ENCODE measurements around the gene AGAP1. TPM values are rescaled to one million over a fixed set of nuclear protein-coding genes. Genes with fewer than 3 reads are reported as not detected.

Gene AGAP1
- total RNA-seq, 1 experiment from 2014 or later = 25.8 TPM

- Histone ChIP-seq H3K23ac (ENCODE audit: insufficient read length, low read depth, low read length) (no peak overlapping the region), H3K4me1 (ENCODE audit: insufficient read depth, low read length) (peaks cover 7% of the 10 kb centered on the region; the same call in 1 of the 2 replicates), H3K9me3 (ENCODE audit: control insufficient read depth, low read depth, low read length) (no peaks in the 10 kb centered on the region), H4K8ac (replicated peaks; ENCODE audit: insufficient read length, low read depth, low read length) (no peak overlapping the region), H2BK120ac (ENCODE audit: low read depth, low read length, poor library complexity, severe bottlenecking) (no peak overlapping the region), H4K5ac (ENCODE audit: insufficient read length, low read depth, low read length) (no peak overlapping the region), H3K27me3 (ENCODE audit: insufficient read depth, low read length) (no peaks in the 10 kb centered on the region), H2BK20ac (ENCODE audit: low read depth, low read length, poor library complexity, severe bottlenecking) (no peak overlapping the region), H2BK5ac (ENCODE audit: insufficient read length, low read length) (no peak overlapping the region), H2BK12ac (ENCODE audit: insufficient read length, low read depth, low read length) (no peak overlapping the region), H2AK5ac (ENCODE audit: insufficient read length, low read length) (no peak overlapping the region), H3K56ac (ENCODE audit: insufficient read length, low read depth, low read length) (no peak overlapping the region), H4K91ac (ENCODE audit: insufficient read length, low read depth, low read length) (no peak overlapping the region), H3K23me2 (ENCODE audit: insufficient read length, low read depth, low read length, poor library complexity, severe bottlenecking) (no peaks in the 10 kb centered on the region), H3K4ac (ENCODE audit: low read depth, low read length) (no peak overlapping the region), H3K9ac (ENCODE audit: extremely low read depth, insufficient read length, low read length) (no peak overlapping the region), H3K79me1 (ENCODE audit: insufficient read depth, low read depth, low read length, poor library complexity, severe bottlenecking) (no peaks in the 10 kb centered on the region), H2BK15ac (ENCODE audit: low read depth, low read length) (no peak overlapping the region), H3K14ac (ENCODE audit: insufficient read depth, low read length) (no peak overlapping the region; the same call in 1 of the 2 replicates), H3T11ph (ENCODE audit: low read length) (no peak overlapping the region), H2AFZ (ENCODE audit: low read length) (no peak overlapping the region), H3K79me2 (ENCODE audit: insufficient read depth, low read length) (no peaks in the 10 kb centered on the region), H3K18ac (ENCODE audit: insufficient read length, low read depth, low read length) (no peak overlapping the region), H4K20me1 (ENCODE audit: control insufficient read depth, insufficient read depth, insufficient read length) (no peaks in the 10 kb centered on the region), H3K4me2 (ENCODE audit: insufficient read depth, insufficient read length, low read length) (no peak overlapping the region), H3K27ac (ENCODE audit: insufficient read length, low read depth, low read length) (no peak overlapping the region)
- no CpG with 5 or more reads among the region's 8 CpGs for WGBS (ENCODE audit: extremely low coverage, insufficient read length, low lambda C conversion rate)
- H3K9me3 Mint-ChIP-seq = no peaks in the 10 kb centered on the region
- H3K4me3 Mint-ChIP-seq = no peak overlapping the region
- peak overlapping the region in 1 of 3 experiments; percentile 62; a peak in 1 of 7 replicates for H3K27ac Mint-ChIP-seq
- no peak for DNase-seq
- H3K27me3 Mint-ChIP-seq (ENCODE audit: low read depth) = no peaks in the 10 kb centered on the region
- peaks cover 13 to 17% of the 10 kb centered on the region in 2 experiments for H3K4me1 Mint-ChIP-seq
- TF ChIP-seq, protein P1, sequence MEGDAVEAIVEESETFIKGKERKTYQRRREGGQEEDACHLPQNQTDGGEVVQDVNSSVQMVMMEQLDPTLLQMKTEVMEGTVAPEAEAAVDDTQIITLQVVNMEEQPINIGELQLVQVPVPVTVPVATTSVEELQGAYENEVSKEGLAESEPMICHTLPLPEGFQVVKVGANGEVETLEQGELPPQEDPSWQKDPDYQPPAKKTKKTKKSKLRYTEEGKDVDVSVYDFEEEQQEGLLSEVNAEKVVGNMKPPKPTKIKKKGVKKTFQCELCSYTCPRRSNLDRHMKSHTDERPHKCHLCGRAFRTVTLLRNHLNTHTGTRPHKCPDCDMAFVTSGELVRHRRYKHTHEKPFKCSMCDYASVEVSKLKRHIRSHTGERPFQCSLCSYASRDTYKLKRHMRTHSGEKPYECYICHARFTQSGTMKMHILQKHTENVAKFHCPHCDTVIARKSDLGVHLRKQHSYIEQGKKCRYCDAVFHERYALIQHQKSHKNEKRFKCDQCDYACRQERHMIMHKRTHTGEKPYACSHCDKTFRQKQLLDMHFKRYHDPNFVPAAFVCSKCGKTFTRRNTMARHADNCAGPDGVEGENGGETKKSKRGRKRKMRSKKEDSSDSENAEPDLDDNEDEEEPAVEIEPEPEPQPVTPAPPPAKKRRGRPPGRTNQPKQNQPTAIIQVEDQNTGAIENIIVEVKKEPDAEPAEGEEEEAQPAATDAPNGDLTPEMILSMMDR (conservative IDR thresholded peaks at IDR 0.05) = no peak
- no peaks in the 10 kb centered on the region; a peak in 2 of 7 replicates for H3K36me3 Mint-ChIP-seq (ENCODE audit: insufficient read depth in 1 of 3, low read depth in 3 of 3)
These were observed 580.2 kb downstream of the AGAP1 start for GRCh38 chr2:236073867-236074655.

All from H9 (cell line).